Natural killer cell (primary cell): Measurements from ENCODE around the gene KCNH1. TPM values are rescaled to one million over a fixed set of nuclear protein-coding genes. Genes with fewer than 3 reads are reported as not detected.

Source experiments
- ATAC-seq, 3 donors: fragments of 150-1000 bp in 2 of 3; fragments of 200-7000 bp in 1 of 3; cut with Tn5 transposase; 1 replicate in 1 of 3; 2 replicates in 2 of 3; pipeline ENCODE4 v1.10.0; 2021; ENCODE audit warnings: mild to moderate bottlenecking in 2 of 3, moderate library complexity in 2 of 3
- DNase-seq, 2 donors: peaks; one replicate each; pipeline versions ENCODE4 v3.0.0 to v3.0.0-alpha.2; 2013 to 2021; ENCODE audit warnings: mixed read lengths in 1 of 2
- H3K27ac ChIP-seq: one replicate; pipeline ENCODE4 v1.5.1; 2013; ENCODE audit warnings: mild to moderate bottlenecking, low read length
- H3K27me3 ChIP-seq: one replicate; pipeline ENCODE4 v1.6.1; 2013; ENCODE audit warnings: low read length; ENCODE audit not compliant: control insufficient read depth, insufficient read depth
- H3K36me3 ChIP-seq: one replicate; pipeline ENCODE4 v1.6.1; 2013; ENCODE audit warnings: low read length; ENCODE audit not compliant: control insufficient read depth, insufficient read depth
- H3K4me1 ChIP-seq: one replicate; pipeline ENCODE4 v1.6.1; 2013; ENCODE audit warnings: low read length; ENCODE audit not compliant: control insufficient read depth, insufficient read depth
- H3K4me3 ChIP-seq: one replicate; pipeline ENCODE4 v1.5.1; 2013; ENCODE audit warnings: low read length
- H3K9me3 ChIP-seq: one replicate; pipeline ENCODE4 v1.6.1; 2013; ENCODE audit warnings: low read length; ENCODE audit not compliant: control insufficient read depth, insufficient read depth
- H3K27ac Mint-ChIP-seq, 2 donors: one replicate each; pipeline ENCODE4 v1.8.0; 2022; ENCODE audit warnings: mild to moderate bottlenecking in 2 of 2, mixed read lengths in 2 of 2, moderate library complexity in 1 of 2
- H3K27me3 Mint-ChIP-seq, 2 donors: one replicate each; pipeline ENCODE4 v1.8.0; 2022; ENCODE audit warnings: low read depth in 2 of 2, mixed read lengths in 2 of 2
- H3K36me3 Mint-ChIP-seq: one replicate; pipeline ENCODE4 v1.8.0; 2022; ENCODE audit warnings: mixed read lengths
- H3K4me1 Mint-ChIP-seq, 2 donors: one replicate each; pipeline ENCODE4 v1.8.0; 2022; ENCODE audit warnings: mixed read lengths in 2 of 2
- H3K4me3 Mint-ChIP-seq: one replicate; pipeline ENCODE4 v1.8.0; 2022; ENCODE audit warnings: mild to moderate bottlenecking, moderate library complexity, mixed read lengths
- H3K9me3 Mint-ChIP-seq, 2 donors: one replicate each; pipeline ENCODE4 v1.8.0; 2022; ENCODE audit warnings: mixed read lengths in 2 of 2
- WGBS: methylation state at CpG from one replicate; pipeline ENCODE4 v1.1.7; 2013; ENCODE audit warnings: missing lambda C conversion rate; ENCODE audit not compliant: insufficient coverage; 5-methylcytosine and 5-hydroxymethylcytosine counted together
- intact Hi-C: fragments of 100-400 bp; cut with micrococcal nuclease; formaldehyde crosslinking; loops from one replicate; pipeline ENCODE4 v1.14.2; 2022
- total RNA-seq, 4 donors: library from RNA; stranded (reverse); fragments of 120-200 nt in 1 of 4; gene quantifications; one replicate each; pipeline versions ENCODE4 v1.2.3 to v1.2.4, GENCODE V29; 2013 to 2022
- TF ChIP-seq, protein P1 (sequence below): fragments of 200-600 bp; IDR thresholded peaks from one replicate; pipeline ENCODE4 v1.8.0; 2022; ENCODE audit warnings: antibody characterized with exemption

KCNH1 gene
- total RNA-seq, 3 donors from 2014 or later (not counting 1 experiment from before 2014, with no cell fraction given) = not detected

DNA sequence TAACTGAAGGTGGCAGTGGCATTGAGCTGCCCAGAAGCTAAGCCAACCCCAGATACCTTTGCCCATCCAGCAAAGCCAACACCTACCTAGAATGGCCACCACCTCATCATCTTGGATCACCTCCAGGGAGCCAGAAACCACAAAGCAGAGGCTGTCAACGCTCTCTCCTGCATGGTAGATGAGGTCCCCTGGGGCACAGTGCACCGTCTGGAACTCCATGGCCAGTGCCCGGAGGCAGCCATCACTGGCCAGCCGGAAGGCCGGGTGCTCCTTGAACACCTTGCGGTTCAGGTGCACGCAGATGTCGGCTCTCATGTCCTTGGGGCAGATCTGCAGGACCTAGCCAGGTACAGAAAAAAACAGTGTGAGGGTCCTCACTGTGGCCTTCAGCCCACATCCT, 336.5 kb downstream of the KCNH1 start:
- TF ChIP-seq, protein P1, sequence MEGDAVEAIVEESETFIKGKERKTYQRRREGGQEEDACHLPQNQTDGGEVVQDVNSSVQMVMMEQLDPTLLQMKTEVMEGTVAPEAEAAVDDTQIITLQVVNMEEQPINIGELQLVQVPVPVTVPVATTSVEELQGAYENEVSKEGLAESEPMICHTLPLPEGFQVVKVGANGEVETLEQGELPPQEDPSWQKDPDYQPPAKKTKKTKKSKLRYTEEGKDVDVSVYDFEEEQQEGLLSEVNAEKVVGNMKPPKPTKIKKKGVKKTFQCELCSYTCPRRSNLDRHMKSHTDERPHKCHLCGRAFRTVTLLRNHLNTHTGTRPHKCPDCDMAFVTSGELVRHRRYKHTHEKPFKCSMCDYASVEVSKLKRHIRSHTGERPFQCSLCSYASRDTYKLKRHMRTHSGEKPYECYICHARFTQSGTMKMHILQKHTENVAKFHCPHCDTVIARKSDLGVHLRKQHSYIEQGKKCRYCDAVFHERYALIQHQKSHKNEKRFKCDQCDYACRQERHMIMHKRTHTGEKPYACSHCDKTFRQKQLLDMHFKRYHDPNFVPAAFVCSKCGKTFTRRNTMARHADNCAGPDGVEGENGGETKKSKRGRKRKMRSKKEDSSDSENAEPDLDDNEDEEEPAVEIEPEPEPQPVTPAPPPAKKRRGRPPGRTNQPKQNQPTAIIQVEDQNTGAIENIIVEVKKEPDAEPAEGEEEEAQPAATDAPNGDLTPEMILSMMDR = no peak
- WGBS = 88% methylated on average over 8 of the region's 8 CpGs
- Histone ChIP-seq H3K27me3 (no peaks in the 10 kb centered on the region), H3K4me1 (no peaks in the 10 kb centered on the region), H3K9me3 (no peaks in the 10 kb centered on the region), H3K27ac (no peak overlapping the region), H3K4me3 (no peak overlapping the region), H3K36me3 (no peaks in the 10 kb centered on the region)
- Mint-ChIP-seq H3K4me1 (no peaks in the 10 kb centered on the region), H3K27ac (no peak overlapping the region), H3K9me3 (peaks cover 0 to 5% of the 10 kb centered on the region in 2 donors), H3K27me3 (peaks cover 0 to 12% of the 10 kb centered on the region in 2 donors), H3K4me3 (no peak overlapping the region), H3K36me3 (no peaks in the 10 kb centered on the region)
- DNase-seq (no peak), ATAC-seq (no peak)
- intact Hi-C loops = no loop called here

DNA sequence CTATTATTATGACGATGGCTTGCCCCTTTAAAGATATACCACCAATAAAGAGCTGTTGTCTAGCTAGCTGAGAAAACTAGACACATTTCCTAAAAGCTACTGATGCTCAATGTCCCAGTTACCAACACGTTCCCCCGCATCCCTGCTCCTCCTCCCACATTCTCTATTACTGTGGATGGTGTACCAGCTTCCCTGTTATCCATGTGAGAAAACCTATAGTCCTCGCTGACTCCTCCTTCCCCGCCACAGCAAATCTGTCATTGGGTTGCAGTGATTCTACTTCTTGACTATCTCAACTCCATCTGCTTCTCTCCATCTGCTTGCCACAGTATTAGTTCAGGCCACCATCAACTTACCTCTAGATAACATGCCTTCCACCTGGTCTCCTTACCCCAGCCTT, 337.5 kb downstream of the KCNH1 start:
- no peak for ATAC-seq
- H3K4me3 Mint-ChIP-seq = no peak overlapping the region
- H3K27ac ChIP-seq = no peak overlapping the region
- no peaks in the 10 kb centered on the region for H3K4me1 ChIP-seq
- no peaks in the 10 kb centered on the region for H3K9me3 ChIP-seq
- H3K36me3 ChIP-seq = no peaks in the 10 kb centered on the region
- no peaks in the 10 kb centered on the region for H3K36me3 Mint-ChIP-seq
- H3K27me3 ChIP-seq = no peaks in the 10 kb centered on the region
- peaks cover 3 to 12% of the 10 kb centered on the region in 2 donors for H3K27me3 Mint-ChIP-seq
- 93% methylated on average over 5 of the region's 5 CpGs for WGBS
- intact Hi-C loops = no loop called here
- TF ChIP-seq, protein P1 = no peak
- no peak overlapping the region for H3K4me3 ChIP-seq
- H3K4me1 Mint-ChIP-seq = no peaks in the 10 kb centered on the region
- no peak for DNase-seq
- no peak overlapping the region for H3K27ac Mint-ChIP-seq
- H3K9me3 Mint-ChIP-seq = peaks cover 0 to 7% of the 10 kb centered on the region in 2 donors

DNA sequence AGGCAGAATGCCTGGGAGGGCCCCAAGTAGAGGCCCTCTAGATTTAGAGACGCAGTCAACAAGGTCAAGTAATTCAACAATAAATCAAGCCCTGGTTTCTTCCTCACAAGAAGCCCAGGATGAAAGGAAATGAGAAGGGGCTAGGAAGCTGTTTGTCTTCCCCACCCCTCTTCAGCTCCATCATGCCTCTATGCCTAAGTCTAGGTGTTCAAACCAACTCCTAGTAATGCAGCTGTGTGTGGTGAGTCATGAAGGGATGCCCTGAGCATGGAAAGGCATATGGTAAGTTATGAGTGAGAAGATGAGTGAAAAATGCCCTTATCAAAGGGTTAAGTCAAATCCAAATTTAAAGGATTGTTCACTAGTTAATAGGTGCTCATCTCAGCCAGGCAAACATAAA, 339.5 kb downstream of the KCNH1 start:
- no peaks in the 10 kb centered on the region for H3K36me3 ChIP-seq
- H3K4me1 ChIP-seq = no peaks in the 10 kb centered on the region
- H3K27ac ChIP-seq = no peak overlapping the region
- DNase-seq (no peak), ATAC-seq (no peak)
- TF ChIP-seq, protein P1 = no peak
- Mint-ChIP-seq H3K9me3 (peaks cover 0 to 7% of the 10 kb centered on the region in 2 donors), H3K4me3 (no peak overlapping the region), H3K27me3 (peaks cover 6 to 19% of the 10 kb centered on the region in 2 donors), H3K36me3 (no peaks in the 10 kb centered on the region), H3K27ac (no peak overlapping the region), H3K4me1 (no peaks in the 10 kb centered on the region)
- H3K4me3 ChIP-seq = no peak overlapping the region
- no peaks in the 10 kb centered on the region for H3K27me3 ChIP-seq
- intact Hi-C loops = no loop called here
- H3K9me3 ChIP-seq = no peaks in the 10 kb centered on the region
- WGBS = no CpG with 5 or more reads among the region's 1 CpG
